CD1c-positive myeloid dendritic cell (primary cell): ENCODE measurements around the gene RGS16.
"Not testable (repeated sequence)": the region's sequence is repeated elsewhere in the genome, so short reads cannot be mapped to it uniquely, and the experiment has no call there.

Experiments used
- DNase-seq: peaks from one replicate; pipeline ENCODE4 v3.0.0-alpha.2; 2016; ENCODE audit errors: extremely low spot score

RGS16 gene

GRCh38 chr1:182604175-182605164, at the start of gene RGS16:
TSS of gene RGS16 (minus strand) at chr1:182604389. CDS start at chr1:182604259, 130 bp downstream.
- DNase-seq: peak; percentile 89

DNA sequence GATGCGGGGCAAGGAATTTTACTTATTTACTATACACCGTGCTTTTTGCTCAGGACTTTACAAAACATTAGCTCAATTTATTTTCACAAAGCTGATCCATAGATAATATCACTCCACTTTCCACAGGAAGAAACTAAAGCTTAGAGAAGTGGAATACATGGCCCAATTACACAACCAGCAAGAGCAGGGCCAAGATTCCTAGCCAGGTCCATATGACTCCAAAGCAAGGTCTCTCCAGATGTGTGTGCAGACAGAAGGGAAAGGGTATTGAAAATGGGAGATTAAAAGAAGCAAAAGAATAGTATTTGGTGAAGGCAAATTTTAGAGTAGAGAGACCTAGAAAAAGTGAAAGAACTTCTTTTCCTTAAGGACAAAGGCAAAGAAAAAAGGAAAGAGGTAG, 49.8 kb upstream of the RGS16 start:
- no peak for DNase-seq

- DNase-seq: no peak
Observed at GRCh38 chr1:182652933-182653332, 48.7 kb upstream of the RGS16 start.

DNA sequence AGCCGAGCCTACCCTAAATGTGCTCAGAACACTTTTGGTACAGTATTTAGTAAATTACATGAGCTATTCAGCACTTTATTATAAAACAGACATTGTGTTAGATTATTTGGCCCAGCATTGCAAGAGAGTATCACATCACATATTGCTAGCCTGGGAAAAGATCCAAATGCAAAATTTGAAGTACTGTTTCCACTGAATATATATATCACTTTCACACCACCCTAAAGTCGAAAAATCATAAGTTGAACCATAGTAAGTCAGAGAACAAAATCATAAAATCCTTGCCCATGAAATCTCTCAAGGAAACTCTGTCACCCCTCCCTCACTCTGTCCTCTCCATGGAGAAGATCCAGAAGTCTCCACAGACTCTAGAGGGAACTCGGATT, 47.1 kb upstream of the RGS16 start:
- DNase-seq: no peak

GRCh38 chr1:182650678-182651338, 46.6 kb upstream of the RGS16 start:
- DNase-seq: no peak

- DNase-seq: no peak
Observed at GRCh38 chr1:182649041-182649440, 44.9 kb upstream of the RGS16 start.

DNA sequence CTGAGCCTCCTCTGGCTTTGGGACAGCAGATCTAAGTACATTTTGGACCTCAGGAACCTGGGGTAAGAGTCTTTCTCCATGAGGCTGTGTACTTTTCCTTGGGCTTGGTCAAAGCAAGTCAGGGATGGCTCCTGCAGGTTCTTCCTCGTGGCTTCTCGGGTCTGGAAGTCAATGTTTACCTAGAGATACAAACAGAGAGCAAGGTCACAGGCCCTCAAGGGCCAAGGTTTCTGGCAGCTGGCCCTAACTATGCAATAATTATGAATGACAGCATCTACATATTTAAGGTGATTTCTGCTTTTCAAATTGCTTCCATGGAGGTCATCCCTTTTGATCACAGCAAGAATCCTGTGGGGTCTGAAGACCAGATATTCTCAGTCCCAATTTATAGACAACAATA, 42.5 kb upstream of the RGS16 start:
- no peak for DNase-seq

DNA sequence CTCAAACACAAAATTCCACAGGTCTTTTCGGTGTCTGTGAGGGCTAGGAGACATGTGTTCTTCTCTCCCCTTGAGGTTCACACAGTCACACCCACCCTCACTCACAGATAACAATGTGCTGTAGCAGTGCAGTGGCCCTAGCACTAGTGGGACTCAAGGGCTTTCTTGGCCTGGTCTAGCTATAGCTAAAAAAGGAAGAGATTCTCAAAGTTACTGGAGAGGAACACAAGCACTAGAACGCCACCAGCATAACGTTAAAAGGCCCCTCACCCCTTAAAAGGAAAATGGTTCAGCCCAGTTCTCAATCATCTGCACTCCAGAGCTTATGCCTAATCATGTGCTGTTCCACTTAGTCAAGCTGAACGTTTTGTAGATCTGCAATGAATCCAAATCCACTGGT, 40.7 kb upstream of the RGS16 start:
- no peak for DNase-seq

DNA sequence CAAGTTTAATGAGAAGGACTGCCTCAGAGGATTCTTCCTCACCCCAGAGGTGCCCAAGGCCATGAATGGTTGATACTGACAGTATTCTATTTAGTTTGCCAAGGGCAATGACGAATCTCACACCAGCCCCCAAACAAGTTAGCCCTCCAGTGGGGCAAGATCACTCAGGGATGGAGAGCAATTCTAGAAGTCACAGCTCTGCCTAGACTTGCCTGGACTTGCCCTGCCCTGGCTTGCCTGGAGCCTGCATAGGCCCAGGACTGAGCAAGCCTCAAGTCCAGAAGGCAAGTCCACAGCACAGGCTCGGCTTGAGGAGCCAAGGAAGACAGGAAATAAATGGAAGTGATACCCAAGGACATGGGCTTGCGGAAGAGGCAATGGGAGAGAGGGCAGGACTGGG, 39.5 kb upstream of the RGS16 start:
- no peak for DNase-seq

GRCh38 chr1:182642461-182642860, 38.3 kb upstream of the RGS16 start:
- no peak for DNase-seq

DNA sequence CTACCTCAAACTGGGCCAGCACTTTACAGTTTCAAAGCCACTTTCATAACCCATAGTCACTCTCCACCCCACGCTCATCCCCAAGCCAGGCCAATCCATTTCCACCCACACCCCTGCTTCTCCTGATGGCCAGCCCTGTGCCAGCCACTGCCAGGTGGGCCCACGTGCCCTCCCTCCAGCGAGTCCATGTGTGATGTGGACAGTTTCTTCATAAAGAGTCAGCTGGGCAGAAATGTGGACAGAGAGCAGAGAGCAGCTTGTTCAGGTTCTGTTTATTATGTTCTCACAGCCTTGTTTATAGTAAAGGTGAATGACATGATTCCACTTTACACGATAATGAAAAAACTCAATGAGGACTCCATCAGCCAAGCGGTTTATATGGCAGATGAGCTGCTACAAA, 37.4 kb upstream of the RGS16 start:
- no peak for DNase-seq

DNA sequence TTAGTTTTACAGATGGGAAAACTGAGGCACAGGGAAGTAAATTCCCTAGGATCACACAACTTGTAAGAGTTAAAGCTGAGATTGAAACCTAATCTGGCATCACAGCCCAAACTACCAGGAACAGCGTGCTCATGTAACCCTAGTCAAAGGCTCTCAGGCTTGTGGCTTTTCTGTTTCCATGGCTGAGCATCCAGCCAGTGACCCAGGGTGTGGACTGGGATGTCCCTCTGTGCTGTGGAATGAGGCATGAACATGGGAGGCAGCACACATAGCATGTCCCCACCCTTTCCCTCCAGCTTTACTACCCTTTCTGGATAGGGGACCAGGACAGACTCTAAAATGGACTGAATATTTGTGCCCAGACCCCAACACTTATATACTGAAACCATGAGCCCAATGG, 35.1 kb upstream of the RGS16 start:
- DNase-seq: no peak

DNA sequence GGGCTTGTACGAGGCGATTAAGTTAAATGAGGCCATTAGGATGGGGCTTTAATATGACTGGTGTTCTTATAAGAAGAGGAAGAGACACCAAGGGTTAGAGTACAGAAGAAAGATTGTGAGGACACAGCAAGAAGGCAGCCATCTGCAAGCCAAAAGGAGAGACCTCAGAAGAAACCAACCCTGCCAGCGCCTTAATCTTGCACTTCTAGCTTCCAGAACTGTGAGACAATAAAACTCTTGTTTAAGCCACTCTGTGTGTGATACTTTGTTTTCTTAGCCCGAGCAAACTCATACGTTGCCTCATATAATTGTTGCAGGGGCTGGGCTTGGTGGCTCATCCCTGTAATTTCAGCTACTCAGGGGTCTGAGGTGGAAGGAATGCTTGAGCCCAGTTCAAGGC, 33.6 kb upstream of the RGS16 start:
- DNase-seq: no peak

GRCh38 chr1:182635871-182636270, 31.7 kb upstream of the RGS16 start:
- no peak for DNase-seq

GRCh38 chr1:182634306-182635072, 30.3 kb upstream of the RGS16 start:
- no peak for DNase-seq

DNA sequence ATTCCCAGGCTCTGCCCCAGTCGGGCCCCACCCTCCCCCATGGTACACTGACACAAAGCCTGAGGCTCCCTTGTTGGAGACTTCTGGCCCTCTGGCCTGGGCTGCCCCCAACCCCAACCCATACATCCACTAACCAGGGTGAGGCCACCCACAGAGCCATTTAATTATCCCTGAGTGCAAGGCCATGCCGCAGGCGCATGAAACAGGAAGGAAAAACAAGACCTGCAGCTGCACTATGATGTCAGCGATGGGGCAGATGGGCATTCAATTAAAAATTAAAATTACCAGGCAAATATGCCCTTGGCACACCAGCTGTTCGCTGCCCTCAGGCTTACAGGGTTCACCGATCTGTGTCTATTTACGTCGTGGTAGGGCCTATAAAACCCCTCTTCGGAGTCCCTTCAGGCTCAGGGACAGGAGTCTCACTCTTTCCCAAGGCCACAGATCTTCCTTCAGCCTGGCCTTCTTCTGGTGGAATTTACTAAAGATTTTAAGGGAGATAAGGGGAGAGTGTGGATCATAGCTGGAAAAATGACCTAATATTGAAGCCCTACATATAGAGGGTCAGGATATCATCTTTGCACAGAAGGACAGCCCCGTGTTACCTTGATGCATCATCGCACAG, 29.6 kb upstream of the RGS16 start:
- no peak for DNase-seq

GRCh38 chr1:182633031-182633430, 28.8 kb upstream of the RGS16 start:
- DNase-seq: no peak

DNA sequence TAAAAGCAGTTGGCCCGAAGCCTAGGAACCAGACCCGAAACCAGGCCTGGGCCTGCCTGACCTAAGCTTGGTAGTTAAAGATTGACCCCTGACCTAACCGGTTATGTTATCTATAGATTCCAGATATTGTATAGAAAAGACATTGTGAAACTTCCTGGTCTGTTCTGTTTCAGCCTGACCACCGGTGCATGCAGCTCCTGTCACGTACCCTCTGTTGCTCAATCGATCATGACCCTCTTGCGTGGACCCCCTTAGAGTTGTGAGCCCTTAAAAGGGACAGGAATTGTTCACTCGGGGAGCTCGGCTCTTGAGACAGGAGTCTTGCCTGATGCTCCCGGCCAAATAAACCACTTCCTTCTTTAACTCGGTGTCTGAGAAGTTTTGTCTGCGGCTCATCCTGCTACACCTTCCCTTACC, 28.3 kb upstream of the RGS16 start:
- DNase-seq: not testable (repeated sequence)

GRCh38 chr1:182631954-182632353, 27.8 kb upstream of the RGS16 start:
- DNase-seq: no peak

DNA sequence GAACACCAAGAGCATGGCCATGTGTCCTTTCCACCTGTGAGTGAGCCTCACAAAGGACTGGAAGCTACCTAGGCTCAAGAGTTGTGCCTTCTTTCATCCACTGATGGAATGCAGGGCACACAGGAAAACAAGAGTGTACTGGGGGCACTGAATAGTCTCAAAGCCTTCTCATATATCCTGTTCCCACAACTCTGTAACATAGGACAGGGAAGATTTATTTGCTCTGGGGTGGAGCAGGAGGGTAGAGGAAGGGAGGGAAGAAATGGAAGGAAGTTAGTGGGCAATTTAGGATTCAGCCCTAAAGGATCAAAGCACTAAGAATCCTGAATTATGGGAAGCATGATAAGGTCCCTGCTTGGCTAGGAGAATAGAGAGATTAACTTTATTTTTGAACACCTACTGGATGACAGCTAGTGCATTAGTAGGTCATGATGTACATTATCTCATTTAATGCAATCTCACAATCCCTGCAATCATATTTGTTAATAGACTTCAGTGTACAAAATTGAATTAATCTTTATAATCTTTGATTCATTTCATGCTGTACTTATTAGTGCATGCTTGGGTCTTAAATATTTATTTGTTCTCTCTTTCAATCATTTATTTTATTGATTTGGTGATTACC, 27.0 kb upstream of the RGS16 start:
- no peak for DNase-seq

- no peak for DNase-seq
Observed at GRCh38 chr1:182630586-182630985, 26.4 kb upstream of the RGS16 start.
